Measurements from ENCODE around the gene COX5B.
A peak's percentile ranks its signal among the peaks of the same experiment; 100 is the strongest.
"Not testable (repeated sequence)": the region's sequence is repeated elsewhere in the genome, so short reads cannot be mapped to it uniquely, and the experiment has no call there.

Gene COX5B

GRCh38 chr2:97654791-97655190, 8.9 kb downstream of the COX5B start:
- DNase-seq, result no peak

GRCh38 chr2:97656129-97656755, 10.4 kb downstream of the COX5B start:
- no peak for DNase-seq

DNA sequence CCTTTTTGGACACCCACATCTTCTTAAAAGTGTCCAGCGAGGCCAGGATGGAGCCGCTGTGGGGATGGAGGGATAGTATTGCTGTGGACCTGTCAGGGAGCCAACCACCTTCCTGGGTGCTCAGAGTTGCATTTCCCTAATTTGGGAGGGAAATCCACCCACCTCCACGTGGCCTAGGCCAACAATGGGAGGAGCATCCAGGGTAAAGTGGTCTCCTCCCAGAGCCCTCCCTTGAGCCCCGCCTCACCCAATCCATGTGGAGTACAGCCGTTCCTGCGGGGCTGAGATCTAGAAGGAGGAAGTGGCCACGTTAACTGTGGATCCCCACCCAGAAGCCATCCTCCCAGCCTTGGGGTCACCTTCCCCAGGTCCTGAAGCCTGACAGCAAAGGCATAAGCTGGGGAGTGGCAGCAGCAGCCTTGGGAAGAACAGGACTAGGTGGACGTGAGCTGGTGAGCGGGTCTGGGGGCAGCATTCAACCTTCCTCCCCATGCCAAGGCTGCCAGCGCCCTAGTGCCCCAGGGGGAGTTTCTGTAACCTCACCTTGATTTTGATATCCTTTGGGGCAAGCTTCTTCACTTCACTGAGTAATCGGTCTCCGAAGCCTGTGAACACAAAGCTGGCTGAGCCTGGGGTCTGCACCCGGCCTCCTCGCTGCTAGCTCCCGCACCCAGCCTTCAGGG, 11.2 kb downstream of the COX5B start:
- no peak for DNase-seq

- DNase-seq, result no peak
Measured at GRCh38 chr2:97657986-97658690, 12.3 kb downstream of the COX5B start.

DNA sequence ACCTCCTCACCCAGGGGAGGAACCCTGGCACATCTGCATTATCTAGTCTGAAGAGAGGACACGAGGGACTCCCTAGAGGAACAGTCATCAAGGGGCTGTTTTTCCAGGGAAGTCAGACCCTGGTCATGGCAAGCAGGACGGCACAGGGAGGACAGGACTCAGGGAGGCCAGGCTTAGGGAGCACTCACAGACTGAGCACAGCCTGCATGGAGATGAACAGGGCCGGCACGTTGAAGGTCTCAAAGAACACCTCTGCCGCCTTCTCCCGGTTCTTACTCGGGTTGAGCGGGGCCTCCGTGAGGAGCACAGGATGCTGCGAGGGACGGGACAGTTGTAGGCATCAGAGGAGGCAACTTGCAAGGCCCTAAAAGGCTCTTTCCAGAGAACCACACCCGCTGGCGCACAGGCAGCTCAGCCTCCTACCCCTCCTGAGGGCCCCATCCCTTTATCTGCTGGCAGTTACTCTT, 12.9 kb downstream of the COX5B start:
- DNase-seq, result no peak

DNA sequence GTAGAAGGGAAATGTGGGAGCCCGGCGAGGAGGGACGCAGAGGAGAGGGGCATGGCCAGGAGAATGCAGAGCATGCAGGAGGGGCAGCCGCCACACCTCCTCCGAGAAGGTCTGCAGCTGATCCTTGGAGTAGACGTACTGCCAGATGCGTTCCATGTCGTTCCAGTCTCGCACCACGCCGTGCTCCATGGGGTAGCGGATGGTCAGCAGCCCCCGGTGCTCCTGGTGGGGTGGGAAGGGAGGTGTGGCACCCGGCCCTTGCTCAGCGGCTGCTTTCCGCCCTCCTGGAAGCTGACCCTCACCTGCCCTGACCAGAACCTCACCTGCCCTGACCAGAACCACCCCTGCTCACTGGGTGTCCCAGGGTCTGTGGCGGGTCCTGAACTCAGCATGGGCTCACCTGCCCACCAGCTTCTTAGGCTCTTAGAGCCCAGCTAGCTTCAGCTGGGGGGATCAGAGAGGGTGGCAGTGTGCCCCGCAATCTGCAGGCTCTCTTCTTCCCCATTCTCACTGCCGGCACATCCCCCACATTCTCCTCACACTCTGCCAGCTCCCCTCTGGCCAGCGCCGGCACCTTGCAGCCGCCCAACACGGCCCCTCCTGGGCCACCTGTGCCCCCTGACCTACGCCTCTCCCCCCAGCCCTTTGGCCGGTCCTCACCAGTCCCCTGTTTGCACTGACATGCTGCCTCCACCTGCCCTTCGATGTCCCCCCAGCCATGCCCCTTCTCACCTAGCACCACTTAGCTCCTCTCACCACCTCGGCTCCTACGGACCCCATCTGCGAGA, 13.6 kb downstream of the COX5B start:
- DNase-seq, result no peak

GRCh38 chr2:97660044-97660774, 14.3 kb downstream of the COX5B start:
- DNase-seq, result no peak

DNA sequence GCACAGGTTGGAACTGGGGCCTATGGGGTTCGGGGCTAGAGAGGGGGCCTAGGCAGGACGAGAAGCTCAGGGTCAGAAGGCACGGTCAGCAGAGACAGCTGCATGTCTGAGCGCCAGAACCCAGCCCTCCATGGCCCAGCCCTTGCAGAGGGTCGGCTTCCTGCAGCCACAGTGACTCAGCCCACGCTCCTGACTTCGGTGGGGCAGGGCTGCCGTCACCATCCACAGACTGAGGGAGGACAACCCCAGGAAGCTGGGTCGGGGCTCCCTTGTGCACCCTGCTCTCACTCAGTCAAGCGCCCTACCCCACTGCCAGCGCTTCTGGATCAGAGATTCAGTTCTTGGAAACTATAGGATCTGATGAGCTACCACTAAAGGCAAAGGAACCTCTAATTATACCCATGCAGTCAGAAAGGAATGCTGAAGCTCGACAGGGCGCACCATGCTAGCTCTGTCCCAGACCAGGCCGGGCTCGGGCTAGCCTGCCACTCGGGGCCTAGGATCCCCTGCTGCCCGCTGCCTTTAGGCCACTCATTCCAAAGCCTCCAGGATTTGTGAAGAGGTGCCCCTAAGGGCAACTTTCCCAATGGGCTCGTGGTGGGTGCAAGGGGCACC, 15.0 kb downstream of the COX5B start:
- DNase-seq, result no peak

- no peak for DNase-seq
Measured at GRCh38 chr2:97661927-97662326, 16.1 kb downstream of the COX5B start.

- no peak for DNase-seq
Measured at GRCh38 chr2:97662386-97662894, 16.6 kb downstream of the COX5B start.

GRCh38 chr2:97662895-97663625, 17.2 kb downstream of the COX5B start:
- peak; percentile 22 for DNase-seq

GRCh38 chr2:97663626-97663961, 17.7 kb downstream of the COX5B start:
- no peak for DNase-seq

DNA sequence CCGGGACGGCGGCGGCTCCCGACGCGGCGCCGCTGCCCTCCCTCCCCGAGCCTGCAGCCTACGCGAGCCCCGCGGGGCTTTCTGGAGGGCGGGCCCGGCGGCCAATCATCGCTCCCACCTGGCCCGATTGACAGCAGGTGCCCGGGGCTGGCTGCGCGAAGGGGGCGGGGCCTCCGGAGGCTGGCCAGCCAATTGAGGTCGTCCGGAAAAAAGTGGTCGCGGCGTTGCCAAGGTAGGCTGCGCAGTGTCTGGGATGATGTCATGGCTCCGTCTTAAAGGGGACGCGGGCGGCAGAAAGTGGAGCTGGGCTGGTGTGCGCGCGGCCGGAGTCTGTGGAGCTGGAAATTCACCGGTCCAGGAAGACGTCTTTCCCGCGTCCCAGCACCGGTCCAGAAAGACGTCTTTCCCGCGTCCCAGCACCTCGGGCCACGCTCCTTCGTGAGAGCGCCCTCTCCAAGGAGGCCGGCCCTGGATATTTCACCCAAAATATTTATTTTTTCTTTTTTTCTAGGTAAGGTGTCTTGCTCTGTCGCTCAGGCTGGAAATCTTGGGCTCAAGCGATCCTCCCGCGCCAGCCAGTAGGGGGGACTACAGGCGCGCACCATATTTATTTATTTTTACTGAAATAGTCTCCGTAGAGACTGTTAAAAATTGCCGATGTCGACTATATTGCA, 18.2 kb downstream of the COX5B start, which contains the start of gene ACTR1B:
ACTR1B (minus strand) TSS at position 83 of the 674 bp plus-strand sequence. CDS start 154 bp downstream, outside the sequence.
- DNase-seq, result peak; percentile 86

- peak; percentile 13 for DNase-seq
Measured at GRCh38 chr2:97664636-97664970, 18.7 kb downstream of the COX5B start.

- DNase-seq, result no peak
Measured at GRCh38 chr2:97669448-97669847, 23.6 kb downstream of the COX5B start, which contains the start of gene C2orf92. TSS of gene C2orf92 (plus strand) at chr2:97669713. CDS start at chr2:97669789, 76 bp downstream.

DNA sequence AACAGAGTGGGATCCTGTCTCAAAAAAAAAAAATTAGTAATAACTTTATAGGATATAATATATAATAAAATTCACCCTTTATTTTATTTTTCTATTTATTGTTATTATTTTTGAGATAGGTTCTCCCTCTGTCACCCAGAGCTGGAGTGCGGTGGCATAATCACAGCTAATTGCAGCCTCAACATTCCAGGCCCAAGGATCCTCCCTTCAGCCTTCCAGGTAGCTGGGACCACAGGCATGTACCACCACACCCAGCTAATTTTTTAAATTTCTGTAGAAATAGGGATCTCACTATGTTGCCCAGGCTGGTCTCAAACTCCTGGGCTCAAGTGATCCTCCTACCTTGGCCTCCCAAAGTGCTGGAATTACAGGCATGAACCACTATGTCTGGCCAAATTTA, 24.6 kb downstream of the COX5B start:
- no peak for DNase-seq

DNA sequence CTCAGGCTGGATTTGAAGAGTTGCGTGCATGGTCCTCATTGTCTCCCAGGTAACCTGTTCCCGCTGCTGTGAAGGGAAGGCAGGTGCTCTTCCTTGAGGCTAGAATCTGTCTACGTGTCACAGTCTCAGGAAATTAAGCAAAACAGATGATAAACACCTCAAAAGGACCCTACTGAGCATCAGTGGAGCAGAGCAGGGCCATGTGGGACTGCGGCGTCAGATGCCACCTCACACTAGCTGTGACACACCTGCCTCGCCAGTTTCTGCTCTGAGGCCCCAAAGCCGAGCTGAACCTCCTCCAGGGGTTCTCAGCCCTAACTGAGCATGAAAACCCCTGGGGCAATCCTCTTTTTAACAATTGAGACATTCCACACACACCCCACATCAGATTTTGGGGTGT, 25.7 kb downstream of the COX5B start:
- no peak for DNase-seq

DNA sequence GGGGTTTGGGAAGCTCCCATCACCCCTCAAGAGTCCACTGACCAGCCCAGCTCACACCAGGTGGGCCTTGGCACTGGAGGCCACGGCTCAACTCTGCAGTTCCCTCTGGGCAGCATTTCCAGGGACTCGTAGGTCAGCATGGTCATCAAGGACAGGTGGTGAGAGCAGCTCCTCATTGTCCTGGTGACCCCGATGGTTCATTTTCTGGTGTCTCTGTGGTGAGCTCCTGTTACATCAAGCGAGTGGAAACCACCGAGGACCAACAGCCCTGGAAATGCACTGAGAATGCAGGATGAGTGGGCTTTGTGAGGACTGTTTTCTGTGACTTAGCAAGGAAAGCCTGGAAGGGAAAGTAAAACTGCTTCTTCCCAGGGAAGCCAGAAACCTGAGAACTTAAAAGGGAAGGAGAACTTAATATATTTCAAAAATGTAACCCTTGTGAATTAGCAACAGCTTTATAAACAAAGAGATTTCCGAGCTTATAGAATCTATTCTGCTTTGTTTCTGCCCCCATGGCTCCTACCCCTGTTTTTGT, 26.8 kb downstream of the COX5B start:
- DNase-seq, result not testable (repeated sequence)

- DNase-seq, result no peak
Measured at GRCh38 chr2:97673182-97673914, 27.5 kb downstream of the COX5B start.

GRCh38 chr2:97673915-97674283, 28.0 kb downstream of the COX5B start:
- DNase-seq, result no peak
